Hematopoietic multipotent progenitor cell treated with erythropoietin and hydrocortisone succinate and interleukin-3 and kit ligand, for 4 days (in vitro differentiated cells): Measurements from ENCODE around the gene MEOX2.

ENCODE experiments used
- DNase-seq: peaks from one replicate; pipeline ENCODE4 v3.0.0-alpha.2; 2015

MEOX2 gene

GRCh38 chr7:15686295-15686956, at the start of gene MEOX2:
Gene MEOX2, minus strand, starts transcription at chr7:15686683. Its CDS starts 281 bp downstream, at chr7:15686402.
- DNase-seq: peak; percentile 30

GRCh38 chr7:15729746-15730145, 43.3 kb upstream of the MEOX2 start:
- DNase-seq: no peak

- no peak for DNase-seq
Measured at GRCh38 chr7:15725051-15725450, 38.6 kb upstream of the MEOX2 start.

GRCh38 chr7:15723841-15724240, 37.4 kb upstream of the MEOX2 start:
- no peak for DNase-seq

- DNase-seq: peak; percentile 61
Measured at GRCh38 chr7:15720849-15721471, 34.5 kb upstream of the MEOX2 start.

- no peak for DNase-seq
Measured at GRCh38 chr7:15719311-15719710, 32.8 kb upstream of the MEOX2 start.

GRCh38 chr7:15715435-15715834, 29.0 kb upstream of the MEOX2 start:
- DNase-seq: no peak

GRCh38 chr7:15709978-15710377, 23.5 kb upstream of the MEOX2 start:
- DNase-seq: no peak

GRCh38 chr7:15707570-15707969, 21.1 kb upstream of the MEOX2 start:
- DNase-seq: no peak

- no peak for DNase-seq
Measured at GRCh38 chr7:15703732-15704131, 17.2 kb upstream of the MEOX2 start.

- DNase-seq: no peak
Measured at GRCh38 chr7:15692501-15693020, 6.1 kb upstream of the MEOX2 start.

GRCh38 chr7:15688911-15689310, 2.4 kb upstream of the MEOX2 start:
- no peak for DNase-seq

GRCh38 chr7:15688279-15688626, 1.8 kb upstream of the MEOX2 start:
- no peak for DNase-seq

GRCh38 chr7:15687546-15688278, 1.2 kb upstream of the MEOX2 start:
- peak; percentile 49 for DNase-seq

GRCh38 chr7:15686957-15687545, 568 bp upstream of the MEOX2 start:
- peak; percentile 1 for DNase-seq

- peak; percentile 2 for DNase-seq
Measured at GRCh38 chr7:15685358-15686294, 857 bp downstream of the MEOX2 start.

- peak; percentile 30 for DNase-seq
Measured at GRCh38 chr7:15684871-15685270, 1.6 kb downstream of the MEOX2 start.

GRCh38 chr7:15684111-15684800, 2.2 kb downstream of the MEOX2 start:
- DNase-seq: no peak

GRCh38 chr7:15682751-15683245, 3.7 kb downstream of the MEOX2 start:
- no peak for DNase-seq

- DNase-seq: no peak
Measured at GRCh38 chr7:15682111-15682510, 4.4 kb downstream of the MEOX2 start.

GRCh38 chr7:15681631-15682030, 4.9 kb downstream of the MEOX2 start:
- no peak for DNase-seq

- no peak for DNase-seq
Measured at GRCh38 chr7:15681186-15681585, 5.3 kb downstream of the MEOX2 start.
